Measurements from ENCODE around the gene PPM1N. TPM values are rescaled to one million over a fixed set of nuclear protein-coding genes. Genes with fewer than 3 reads are reported as not detected.

The PPM1N gene
- polyA plus RNA-seq, 3 donors, result 0.62 to 3.7 (median 0.71) TPM

- WGBS, 3 donors, result 84 to 95% (median 93%) methylated on average over 5 of the region's 5 CpGs
- H3K27ac ChIP-seq (ENCODE audit: low read depth, low read length), result no peak overlapping the region
Measured at GRCh38 chr19:45483033-45483432, 15.2 kb upstream of the PPM1N start.

GRCh38 chr19:45484273-45484945, 13.8 kb upstream of the PPM1N start:
- H3K27ac ChIP-seq (ENCODE audit: low read depth, low read length), result no peak overlapping the region
- 72 to 79% (median 76%) methylated on average over 13 of the region's 13 CpGs for WGBS, 3 donors

GRCh38 chr19:45485305-45486077, 12.8 kb upstream of the PPM1N start:
- 0 to 1% (median 1%) methylated on average over 34 to 35 of the region's 35 CpGs for whole genome bisulfite sequencing, 3 donors
- H3K27ac ChIP-seq (ENCODE audit: low read depth, low read length), result no peak overlapping the region

GRCh38 chr19:45488708-45489107, 9.5 kb upstream of the PPM1N start:
- WGBS, 3 donors, result 84 to 93% (median 92%) methylated on average over 15 of the region's 15 CpGs
- H3K27ac ChIP-seq (ENCODE audit: low read depth, low read length), result no peak overlapping the region

GRCh38 chr19:45489216-45489855, 8.9 kb upstream of the PPM1N start:
- 84 to 92% (median 92%) methylated on average over 19 to 20 of the region's 20 CpGs for WGBS, 3 donors
- no peak overlapping the region for H3K27ac ChIP-seq (ENCODE audit: low read depth, low read length)

- WGBS, 3 donors, result 91 to 97% (median 94%) methylated on average over 5 of the region's 5 CpGs
- no peak overlapping the region for H3K27ac ChIP-seq (ENCODE audit: low read depth, low read length)
Measured at GRCh38 chr19:45492137-45492626, 6.1 kb upstream of the PPM1N start.

GRCh38 chr19:45492627-45493470, 5.4 kb upstream of the PPM1N start:
- 6 to 8% (median 6%) methylated on average over 30 to 32 of the region's 32 CpGs for WGBS, 3 donors
- no peak overlapping the region for H3K27ac ChIP-seq (ENCODE audit: low read depth, low read length)

- no peak overlapping the region for H3K27ac ChIP-seq (ENCODE audit: low read depth, low read length)
- 91 to 96% (median 96%) methylated on average over 39 of the region's 39 CpGs for WGBS, 3 donors
Measured at GRCh38 chr19:45494261-45494916, 3.9 kb upstream of the PPM1N start.

- H3K27ac ChIP-seq (ENCODE audit: low read depth, low read length), result no peak overlapping the region
- WGBS, 3 donors, result 74 to 93% (median 88%) methylated on average over 5 of the region's 5 CpGs
Measured at GRCh38 chr19:45495178-45495577, 3.1 kb upstream of the PPM1N start.

GRCh38 chr19:45496349-45496953, 1.8 kb upstream of the PPM1N start:
- no peak overlapping the region for H3K27ac ChIP-seq (ENCODE audit: low read depth, low read length)
- WGBS, 3 donors, result 0 to 1% (median 0%) methylated on average over 41 to 54 of the region's 54 CpGs

GRCh38 chr19:45497791-45498190, 452 bp upstream of the PPM1N start:
- 18 to 32% (median 22%) methylated on average over 16 of the region's 16 CpGs for WGBS, 3 donors
- H3K27ac ChIP-seq (ENCODE audit: low read depth, low read length), result no peak overlapping the region

GRCh38 chr19:45499196-45500180, 1.2 kb downstream of the PPM1N start:
- WGBS, 3 donors, result 6 to 18% (median 10%) methylated on average over 36 to 37 of the region's 37 CpGs
- no peak overlapping the region for H3K27ac ChIP-seq (ENCODE audit: low read depth, low read length)

- H3K27ac ChIP-seq (ENCODE audit: low read depth, low read length), result no peak overlapping the region
- WGBS, 3 donors, result 81 to 88% (median 85%) methylated on average over 8 of the region's 8 CpGs
Measured at GRCh38 chr19:45500918-45501729, 2.9 kb downstream of the PPM1N start.

GRCh38 chr19:45501730-45502014, 3.4 kb downstream of the PPM1N start:
- no peak overlapping the region for H3K27ac ChIP-seq (ENCODE audit: low read depth, low read length)

GRCh38 chr19:45502111-45502510, 3.9 kb downstream of the PPM1N start:
- WGBS, 3 donors, result 57 to 72% (median 59%) methylated on average over 5 of the region's 5 CpGs
- no peak overlapping the region for H3K27ac ChIP-seq (ENCODE audit: low read depth, low read length)

More at GRCh38 chr19:45501730-45502014, 3.4 kb downstream of the PPM1N start:
- WGBS, 3 donors, result 68 to 74% (median 70%) methylated on average over 2 of the region's 2 CpGs

GRCh38 chr19:45503909-45504308, 5.7 kb downstream of the PPM1N start:
- no peak overlapping the region for H3K27ac ChIP-seq (ENCODE audit: low read depth, low read length)
- 81 to 84% (median 83%) methylated on average over 9 of the region's 9 CpGs for WGBS, 3 donors

Data from adipose tissue (tissue), 3 donors.